Endothelial cell of umbilical vein (primary cell): Measurements from ENCODE around the gene BEAN1.

Experiments used
- CTCF ChIP-seq, 2 donors: IDR thresholded peaks; 1 replicate in 1 of 2; 2 replicates in 1 of 2; pipeline ENCODE4 v1.5.1; 2011; ENCODE audit warnings: low read length in 2 of 2, mild to moderate bottlenecking in 2 of 2, moderate library complexity in 2 of 2, control low read depth in 1 of 2, inconsistent platforms in 1 of 2, low read depth in 1 of 2; ENCODE audit not compliant: insufficient read depth in 1 of 2; ENCODE audit errors: extremely low read depth in 1 of 2
- EZH2 ChIP-seq: IDR thresholded peaks from 2 replicates; pipeline ENCODE4 v1.6.1; 2012; ENCODE audit warnings: borderline replicate concordance, low read depth, mild to moderate bottlenecking, moderate library complexity, low read length, inconsistent platforms; ENCODE audit not compliant: severe bottlenecking
- MAX ChIP-seq: IDR thresholded peaks from 2 replicates; pipeline ENCODE4 v1.6.1; 2011; ENCODE audit not compliant: insufficient read depth, insufficient read length
- MYC ChIP-seq: IDR thresholded peaks from one replicate; pipeline ENCODE4 v1.6.1; 2011; ENCODE audit warnings: mild to moderate bottlenecking, low read depth, low read length
- POLR2A ChIP-seq: IDR thresholded peaks from 2 replicates; pipeline ENCODE4 v1.6.1; 2012; ENCODE audit warnings: low read depth, mild to moderate bottlenecking, control low read depth, low read length

- TF ChIP-seq CTCF (IDR thresholded peaks at IDR 0.05; ENCODE audit: extremely low read depth in 1 of 2, insufficient read depth in 1 of 2, low read depth in 1 of 2, low read length in 2 of 2) (no peak), MAX (no peak), MYC (no peak), EZH2 (no peak), POLR2A (no peak)
These were observed 101.2 kb downstream of the BEAN1 start for GRCh38 chr16:66528294-66528693.
